Mononuclear cell (primary cell): ENCODE data around the gene HLTF. TPM values are rescaled to one million over a fixed set of nuclear protein-coding genes. Genes with fewer than 3 reads are reported as not detected.
"Not testable (repeated sequence)": the region's sequence is repeated elsewhere in the genome, so short reads cannot be mapped to it uniquely, and the experiment has no call there.

ENCODE experiments used
- H3K27me3 ChIP-seq: 2 replicates; pipeline ENCODE4 v1.6.0; 2011; ENCODE audit warnings: low read length, control low read depth; ENCODE audit not compliant: insufficient read depth
- H3K4me1 ChIP-seq: 2 replicates; pipeline ENCODE4 v1.5.1; 2011; ENCODE audit warnings: mild to moderate bottlenecking, low read length, control low read depth; ENCODE audit not compliant: insufficient read depth
- H3K4me3 ChIP-seq: 2 replicates; pipeline ENCODE4 v1.5.1; 2011; ENCODE audit warnings: mild to moderate bottlenecking, low read length, moderate library complexity
- H3K9me3 ChIP-seq: 2 replicates; pipeline ENCODE4 v1.5.1; 2011; ENCODE audit warnings: low read depth, mild to moderate bottlenecking, control low read depth, low read length
- total RNA-seq: library from RNA; depleted of rRNA; stranded (reverse); fragments of >200 nt; gene quantifications from one replicate; pipeline ENCODE4 v1.2.3, GENCODE V29; 2012

The HLTF gene
- total RNA-seq, 1 donor: 3.5 TPM

- Histone ChIP-seq H3K4me1 (no peaks in the 10 kb centered on the region), H3K9me3 (peaks cover under 1% of the 10 kb centered on the region), H3K27me3 (no peaks in the 10 kb centered on the region), H3K4me3 (no peak overlapping the region)
These were observed 15.3 kb upstream of the HLTF start for GRCh38 chr3:149101641-149102040.

- Histone ChIP-seq H3K9me3 (no peaks in the 10 kb centered on the region), H3K4me3 (no peak overlapping the region), H3K4me1 (no peaks in the 10 kb centered on the region), H3K27me3 (no peaks in the 10 kb centered on the region)
These were observed 14.8 kb upstream of the HLTF start for GRCh38 chr3:149101154-149101553.

- H3K4me1 ChIP-seq: peaks cover 11% of the 10 kb centered on the region
- not testable (repeated sequence) for H3K9me3 ChIP-seq, H3K27me3 ChIP-seq, H3K4me3 ChIP-seq
These were observed 11.7 kb upstream of the HLTF start for GRCh38 chr3:149097987-149098386.

- H3K4me1 ChIP-seq: peaks cover 11% of the 10 kb centered on the region
- H3K9me3 ChIP-seq: no peaks in the 10 kb centered on the region
- no peaks in the 10 kb centered on the region for H3K27me3 ChIP-seq
- H3K4me3 ChIP-seq: no peak overlapping the region
These were observed 9.2 kb upstream of the HLTF start for GRCh38 chr3:149095487-149095886.

GRCh38 chr3:149091983-149092382, 5.7 kb upstream of the HLTF start:
- Histone ChIP-seq H3K4me3 (no peak overlapping the region), H3K4me1 (peaks cover 14% of the 10 kb centered on the region), H3K27me3 (no peaks in the 10 kb centered on the region), H3K9me3 (no peaks in the 10 kb centered on the region)

GRCh38 chr3:149090907-149091306, 4.6 kb upstream of the HLTF start:
- Histone ChIP-seq H3K4me1 (peaks cover 18% of the 10 kb centered on the region), H3K4me3 (no peak overlapping the region), H3K9me3 (no peaks in the 10 kb centered on the region), H3K27me3 (no peaks in the 10 kb centered on the region)

GRCh38 chr3:149090461-149090860, 4.1 kb upstream of the HLTF start:
- H3K27me3 ChIP-seq: no peaks in the 10 kb centered on the region
- H3K4me3 ChIP-seq: no peak overlapping the region
- H3K9me3 ChIP-seq: no peaks in the 10 kb centered on the region
- H3K4me1 ChIP-seq: peaks cover 17% of the 10 kb centered on the region

- Histone ChIP-seq H3K4me3 (no peak overlapping the region), H3K9me3 (no peaks in the 10 kb centered on the region), H3K27me3 (no peaks in the 10 kb centered on the region), H3K4me1 (peaks cover 18% of the 10 kb centered on the region)
These were observed 3.1 kb upstream of the HLTF start for GRCh38 chr3:149089395-149089794.

- H3K4me3 ChIP-seq: no peak overlapping the region
- no peaks in the 10 kb centered on the region for H3K9me3 ChIP-seq
- peaks cover 18% of the 10 kb centered on the region for H3K4me1 ChIP-seq
- no peaks in the 10 kb centered on the region for H3K27me3 ChIP-seq
These were observed 875 bp upstream of the HLTF start for GRCh38 chr3:149087208-149087607.

GRCh38 chr3:149085828-149086231, 503 bp downstream of the HLTF start:
- Histone ChIP-seq H3K4me1 (peaks cover 18% of the 10 kb centered on the region), H3K4me3 (peak overlapping the region; percentile 89), H3K27me3 (no peaks in the 10 kb centered on the region), H3K9me3 (no peaks in the 10 kb centered on the region)

- Histone ChIP-seq H3K9me3 (no peaks in the 10 kb centered on the region), H3K27me3 (no peaks in the 10 kb centered on the region), H3K4me1 (peaks cover 14% of the 10 kb centered on the region), H3K4me3 (no peak overlapping the region)
These were observed 4.6 kb downstream of the HLTF start for GRCh38 chr3:149081772-149082171.

- no peaks in the 10 kb centered on the region for H3K9me3 ChIP-seq
- H3K27me3 ChIP-seq: no peaks in the 10 kb centered on the region
- peaks cover 9% of the 10 kb centered on the region for H3K4me1 ChIP-seq
- H3K4me3 ChIP-seq: no peak overlapping the region
These were observed 5.6 kb downstream of the HLTF start for GRCh38 chr3:149080699-149081091.

GRCh38 chr3:149080011-149080698, 6.2 kb downstream of the HLTF start:
- H3K9me3 ChIP-seq: no peaks in the 10 kb centered on the region
- no peak overlapping the region for H3K4me3 ChIP-seq
- H3K4me1 ChIP-seq: peaks cover 3% of the 10 kb centered on the region
- H3K27me3 ChIP-seq: no peaks in the 10 kb centered on the region

GRCh38 chr3:149077628-149078027, 8.7 kb downstream of the HLTF start:
- Histone ChIP-seq H3K4me3 (no peak overlapping the region), H3K27me3 (no peaks in the 10 kb centered on the region), H3K4me1 (no peaks in the 10 kb centered on the region)

GRCh38 chr3:149067883-149068282, 18.4 kb downstream of the HLTF start:
- no peaks in the 10 kb centered on the region for H3K9me3 ChIP-seq
- no peaks in the 10 kb centered on the region for H3K27me3 ChIP-seq
- no peaks in the 10 kb centered on the region for H3K4me1 ChIP-seq
- H3K4me3 ChIP-seq: no peak overlapping the region

More at GRCh38 chr3:149077628-149078027, 8.7 kb downstream of the HLTF start:
- H3K9me3 ChIP-seq: no peaks in the 10 kb centered on the region

- Histone ChIP-seq H3K9me3 (no peaks in the 10 kb centered on the region), H3K4me3 (no peak overlapping the region), H3K4me1 (no peaks in the 10 kb centered on the region), H3K27me3 (no peaks in the 10 kb centered on the region)
These were observed 24.6 kb downstream of the HLTF start for GRCh38 chr3:149061776-149062175.
